Ovary (tissue), 3 donors: ENCODE data around the gene NHS.

ENCODE experiments used
- CTCF ChIP-seq, 3 donors: fragments of 450-650 bp in 2 of 3; fragments of 200-600 bp in 1 of 3; IDR thresholded peaks; one replicate each; pipeline versions ENCODE4 v1.5.1 to v1.8.0; 2016 to 2022; ENCODE audit warnings: antibody characterized with exemption in 3 of 3, mild to moderate bottlenecking in 1 of 3
- EP300 ChIP-seq: sonication (generic); formaldehyde crosslinking; IDR thresholded peaks from one replicate; pipeline ENCODE4 v1.6.1; 2017; ENCODE audit warnings: antibody characterized with exemption
- POLR2A ChIP-seq: fragments of 450-650 bp; IDR thresholded peaks from one replicate; pipeline ENCODE4 v1.6.1; 2017; ENCODE audit warnings: antibody characterized with exemption, mild to moderate bottlenecking, moderate library complexity
- donor health status: DM: no; HTN: no; CAD: no.

DNA sequence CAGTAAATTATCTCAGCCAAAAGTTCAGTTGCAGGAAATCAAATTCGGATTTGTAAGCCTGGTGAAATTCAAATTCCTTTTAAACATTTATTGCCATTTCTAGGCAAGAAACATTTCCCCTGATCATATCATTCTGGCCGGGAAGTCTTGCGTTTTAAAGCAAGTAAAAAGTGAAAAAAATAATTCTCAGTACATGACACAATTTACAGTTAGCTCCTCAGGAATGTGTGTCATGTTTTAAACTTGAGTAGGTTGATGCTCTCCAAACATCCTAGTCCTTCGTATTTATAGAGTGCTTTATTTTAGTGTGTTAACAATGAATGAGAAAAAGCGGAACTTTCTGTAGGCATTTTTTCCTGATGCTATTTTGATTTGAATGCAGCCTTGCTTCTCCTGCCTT, 204.0 kb downstream of the NHS start:
- TF ChIP-seq CTCF (IDR thresholded peaks at IDR 0.05) (no peak), POLR2A (no peak), EP300 (no peak)
